Hepatocyte (in vitro differentiated cells): Measurements from ENCODE around the gene MUSK. TPM values are rescaled to one million over a fixed set of nuclear protein-coding genes. Genes with fewer than 3 reads are reported as not detected.

Experiments used
- DNase-seq: peaks from one replicate; pipeline ENCODE4 v3.0.0-alpha.2; 2016; ENCODE audit warnings: low spot score
- H2AFZ ChIP-seq: fragments of 200-600 bp; sonication (generic); 2 replicates; pipeline ENCODE4 v1.6.0; 2016; ENCODE audit warnings: antibody characterized with exemption, mild to moderate bottlenecking
- H3K27ac ChIP-seq: fragments of 200-600 bp; sonication (generic); 2 replicates; pipeline ENCODE4 v1.5.1; 2016; ENCODE audit warnings: mild to moderate bottlenecking
- H3K27me3 ChIP-seq: fragments of 200-600 bp; sonication (generic); 2 replicates; pipeline ENCODE4 v1.6.1; 2016
- H3K36me3 ChIP-seq: fragments of 200-600 bp; sonication (generic); replicated peaks from 2 replicates; pipeline ENCODE4 v1.5.1; 2016; ENCODE audit warnings: low read depth; ENCODE audit not compliant: insufficient read depth
- H3K4me1 ChIP-seq: fragments of 200-600 bp; sonication (generic); 2 replicates; pipeline ENCODE4 v1.5.1; 2016; ENCODE audit warnings: mild to moderate bottlenecking, moderate library complexity; ENCODE audit not compliant: insufficient read depth
- H3K4me2 ChIP-seq: fragments of 200-600 bp; sonication (generic); 2 replicates; pipeline ENCODE4 v1.6.0; 2016
- H3K4me3 ChIP-seq: fragments of 200-600 bp; sonication (generic); 2 replicates; pipeline ENCODE4 v1.5.1; 2016; ENCODE audit warnings: mild to moderate bottlenecking
- H3K79me2 ChIP-seq: fragments of 200-600 bp; sonication (generic); 2 replicates; pipeline ENCODE4 v1.6.0; 2017; ENCODE audit warnings: mild to moderate bottlenecking
- H3K9me2 ChIP-seq: fragments of 200-600 bp; sonication (generic); replicated peaks from 2 replicates; pipeline ENCODE4 v1.6.0; 2017; ENCODE audit warnings: mild to moderate bottlenecking; ENCODE audit not compliant: insufficient read depth
- H3K9me3 ChIP-seq: fragments of 200-600 bp; sonication (generic); 2 replicates; pipeline ENCODE4 v1.5.1; 2016; ENCODE audit warnings: low read depth, mild to moderate bottlenecking
- H4K20me1 ChIP-seq: fragments of 200-600 bp; sonication (generic); 2 replicates; pipeline ENCODE4 v1.6.0; 2016; ENCODE audit warnings: mild to moderate bottlenecking; ENCODE audit not compliant: insufficient read depth, poor library complexity, severe bottlenecking
- CTCF ChIP-seq: fragments of 200-600 bp; sonication (generic); IDR thresholded peaks from 2 replicates; pipeline ENCODE4 v1.5.1; 2016; ENCODE audit warnings: antibody characterized with exemption, mild to moderate bottlenecking; ENCODE audit not compliant: poor library complexity
- EZH2 ChIP-seq: fragments of 200-600 bp; sonication (generic); IDR thresholded peaks from 2 replicates; pipeline ENCODE4 v1.6.1; 2016; ENCODE audit warnings: antibody characterized with exemption, mild to moderate bottlenecking, borderline replicate concordance
- EZH2phosphoT487 ChIP-seq: fragments of 200-600 bp; sonication (generic); IDR thresholded peaks from one replicate; pipeline ENCODE4 v1.6.1; 2018; ENCODE audit warnings: antibody characterized with exemption, mild to moderate bottlenecking, low read depth, moderate library complexity; ENCODE audit not compliant: unreplicated experiment, severe bottlenecking
- WGBS: methylation state at CpG from one replicate; pipeline ENCODE4 v1.1.6; 2016; ENCODE audit warnings: low lambda C conversion rate; ENCODE audit errors: missing lambda C conversion rate; 5-methylcytosine and 5-hydroxymethylcytosine counted together
- polyA plus RNA-seq: library from polyadenylated mRNA; unstranded; fragments of >200 nt; fragmentation: Nextera tagmentation; extraction: Ambion mirVana; gene quantifications from 2 replicates; pipeline ENCODE4 v1.2.1, GENCODE V29; 2016
- total RNA-seq: library from RNA; depleted of rRNA; stranded (reverse); fragments of >200 nt; gene quantifications from 2 replicates; pipeline ENCODE4 v1.2.3, GENCODE V29; 2014

The MUSK gene
- total and polyA plus RNA-seq, 2 experiments from 2014 or later = 0.47 TPM; not detected in 1

GRCh38 chr9:110638381-110638954 is 30.1 kb upstream of the MUSK start:
- no peak for TF ChIP-seq EZH2phosphoT487
- TF ChIP-seq CTCF = peak; percentile 68
- TF ChIP-seq EZH2 = no peak
- H4K20me1 ChIP-seq = no peaks in the 10 kb centered on the region
- H3K4me3 ChIP-seq = no peak overlapping the region
- no peak overlapping the region for H2AFZ ChIP-seq
- H3K9me2 ChIP-seq = no peaks in the 10 kb centered on the region
- H3K79me2 ChIP-seq = no peaks in the 10 kb centered on the region
- H3K4me2 ChIP-seq = no peak overlapping the region
- H3K4me1 ChIP-seq = no peaks in the 10 kb centered on the region
- no peaks in the 10 kb centered on the region for H3K27me3 ChIP-seq
- no peak for DNase-seq
- H3K36me3 ChIP-seq = no peaks in the 10 kb centered on the region
- whole genome bisulfite sequencing = 78% methylated on average over 4 of the region's 4 CpGs
- H3K27ac ChIP-seq = no peak overlapping the region
- H3K9me3 ChIP-seq = peaks cover 7% of the 10 kb centered on the region

GRCh38 chr9:110640736-110641135 is 27.9 kb upstream of the MUSK start:
- Histone ChIP-seq H3K36me3 (no peaks in the 10 kb centered on the region), H4K20me1 (no peaks in the 10 kb centered on the region), H3K27ac (no peak overlapping the region), H3K4me3 (no peak overlapping the region), H3K4me2 (no peak overlapping the region), H3K9me3 (no peaks in the 10 kb centered on the region), H3K4me1 (no peaks in the 10 kb centered on the region), H3K79me2 (no peaks in the 10 kb centered on the region), H3K27me3 (no peaks in the 10 kb centered on the region), H3K9me2 (no peaks in the 10 kb centered on the region), H2AFZ (no peak overlapping the region)
- TF ChIP-seq CTCF (no peak), EZH2phosphoT487 (no peak), EZH2 (no peak)
- no peak for DNase-seq

- TF ChIP-seq CTCF (no peak), EZH2phosphoT487 (no peak), EZH2 (no peak)
- Histone ChIP-seq H4K20me1 (no peaks in the 10 kb centered on the region), H3K9me2 (no peaks in the 10 kb centered on the region), H3K9me3 (no peaks in the 10 kb centered on the region), H3K27me3 (no peaks in the 10 kb centered on the region), H3K79me2 (no peaks in the 10 kb centered on the region), H3K4me1 (no peaks in the 10 kb centered on the region), H3K4me2 (no peak overlapping the region), H2AFZ (no peak overlapping the region), H3K36me3 (no peaks in the 10 kb centered on the region), H3K27ac (no peak overlapping the region), H3K4me3 (no peak overlapping the region)
- 80% methylated on average over 2 of the region's 2 CpGs for WGBS
- DNase-seq = no peak
These were observed 27.3 kb upstream of the MUSK start for GRCh38 chr9:110641293-110641692.

GRCh38 chr9:110648696-110649095 is 19.9 kb upstream of the MUSK start:
- Histone ChIP-seq H3K9me2 (no peaks in the 10 kb centered on the region), H4K20me1 (no peaks in the 10 kb centered on the region), H3K4me3 (no peak overlapping the region), H2AFZ (no peak overlapping the region), H3K27me3 (no peaks in the 10 kb centered on the region), H3K4me1 (peaks cover 18% of the 10 kb centered on the region), H3K27ac (no peak overlapping the region), H3K4me2 (no peak overlapping the region), H3K9me3 (no peaks in the 10 kb centered on the region), H3K36me3 (no peaks in the 10 kb centered on the region), H3K79me2 (no peaks in the 10 kb centered on the region)
- no peak for DNase-seq
- WGBS = 95% methylated on average over 4 of the region's 4 CpGs
- TF ChIP-seq EZH2 (no peak), EZH2phosphoT487 (no peak), CTCF (no peak)
